HG03280 (cell line): ENCODE data around the gene XRCC2.

Experiments
- ATAC-seq: cut with Tn5 transposase; IDR thresholded peaks from one replicate; pipeline ENCODE4 v1.9.1; 2021; ENCODE audit warnings: mild to moderate bottlenecking, moderate library complexity; ENCODE audit not compliant: unreplicated experiment

Gene XRCC2

GRCh38 chr7:152617056-152617455 is 58.9 kb downstream of the XRCC2 start:
- ATAC-seq, result no peak

- no peak for ATAC-seq
Measured at GRCh38 chr7:152615031-152615741, 60.8 kb downstream of the XRCC2 start.

GRCh38 chr7:152608656-152609055 is 67.3 kb downstream of the XRCC2 start:
- no peak for ATAC-seq

- no peak for ATAC-seq
Measured at GRCh38 chr7:152608208-152608607, 67.7 kb downstream of the XRCC2 start.

- ATAC-seq, result no peak
Measured at GRCh38 chr7:152607007-152607406, 68.9 kb downstream of the XRCC2 start.

GRCh38 chr7:152602962-152603361 is 73.0 kb downstream of the XRCC2 start:
- ATAC-seq, result no peak

GRCh38 chr7:152601305-152601798 is 74.6 kb downstream of the XRCC2 start:
- no peak for ATAC-seq

- ATAC-seq, result no peak
Measured at GRCh38 chr7:152600266-152600665, 75.7 kb downstream of the XRCC2 start.

- no peak for ATAC-seq
Measured at GRCh38 chr7:152597507-152597906, 78.4 kb downstream of the XRCC2 start.

GRCh38 chr7:152596824-152597223 is 79.1 kb downstream of the XRCC2 start:
- no peak for ATAC-seq
